GM12878 (cell line): Measurements from ENCODE around the gene ZDHHC7. TPM values are rescaled to one million over a fixed set of nuclear protein-coding genes. Genes with fewer than 3 reads are reported as not detected.

Source experiments
- ATAC-seq: fragments of 200-7000 bp; cut with Tn5 transposase; 3 replicates; pipeline ENCODE4 v1.9.1; 2020; ENCODE audit warnings: mild to moderate bottlenecking, moderate library complexity
- BruUV-seq: library from RNA; stranded (reverse); fragments of 400-500 nt; replicated peaks from 2 replicates; lab custom pipeline; 2021; lab: Mats Ljungman, UMichigan
- CTCF ChIA-PET: fragments of 300-600 bp; sonication (Branson Sonifier 250); formaldehyde crosslinking; extraction: SDS; loops from one replicate; lab custom pipeline; 2021; ENCODE audit warnings: inconsistent platforms; lab: Yijun Ruan, JAX
- POLR2A ChIA-PET: fragments of 350-600 bp; formaldehyde crosslinking; extraction: SDS; loops from one replicate; lab custom pipeline; 2021; ENCODE audit warnings: inconsistent platforms; lab: Charles Lee
- RAD21 ChIA-PET: fragments of 300-600 bp; sonication (Branson Sonifier 250); formaldehyde crosslinking; loops from one replicate; lab custom pipeline; 2023; ENCODE audit warnings: antibody characterized with exemption; ENCODE audit not compliant: unreplicated experiment; lab: Charles Lee
- SMC1A ChIA-PET: fragments of 300-600 bp; sonication (Branson Sonifier 250); formaldehyde crosslinking; loops from one replicate; lab custom pipeline; 2023; ENCODE audit not compliant: unreplicated experiment, uncharacterized antibody; lab: Charles Lee
- DNase-seq: peaks from one replicate; pipeline ENCODE4 v3.0.0-alpha.2; 2011; ENCODE audit warnings: low read depth, low spot score
- FAIRE-seq: peaks from 3 replicates; lab custom pipeline; 2011; peaks lifted over from hg19 to GRCh38; lab: Jason Lieb, UNC
- H2AFZ ChIP-seq: 2 replicates; pipeline ENCODE4 v1.6.0; 2011; ENCODE audit warnings: low read depth, low read length, control low read depth; ENCODE audit not compliant: control insufficient read depth
- H3K27ac ChIP-seq: 2 replicates; pipeline ENCODE4 v1.5.1; 2011; ENCODE audit warnings: control low read depth; ENCODE audit not compliant: control insufficient read depth, insufficient read depth
- H3K27me3 ChIP-seq, 2 experiments: replicated peaks in 1 of 2; 2 replicates each; pipeline versions ENCODE4 v1.6.0 to v1.6.1; 2011; ENCODE audit warnings: low read length in 1 of 2; ENCODE audit not compliant: control insufficient read depth in 2 of 2, insufficient read depth in 2 of 2
- H3K36me3 ChIP-seq, 2 experiments: 2 replicates each; pipeline ENCODE4 v1.5.1; 2011; ENCODE audit warnings: low read length in 1 of 2; ENCODE audit not compliant: control insufficient read depth in 2 of 2, insufficient read depth in 2 of 2
- H3K4me1 ChIP-seq: 2 replicates; pipeline ENCODE4 v1.6.1; 2011; ENCODE audit warnings: mild to moderate bottlenecking, low read length, moderate library complexity, mixed read lengths; ENCODE audit not compliant: control insufficient read depth, insufficient read depth
- H3K4me2 ChIP-seq: 2 replicates; pipeline ENCODE4 v1.6.0; 2011; ENCODE audit warnings: control low read depth; ENCODE audit not compliant: control insufficient read depth, insufficient read depth
- H3K4me3 ChIP-seq: fragments of 200-600 bp; sonication (generic); 2 replicates; pipeline ENCODE4 v1.5.1; 2016
- H3K79me2 ChIP-seq: 2 replicates; pipeline ENCODE4 v1.6.0; 2011; ENCODE audit warnings: low read length; ENCODE audit not compliant: control insufficient read depth, insufficient read depth
- H3K9ac ChIP-seq: 2 replicates; pipeline ENCODE4 v1.8.0; 2011; ENCODE audit warnings: low read length, control low read depth, mixed read lengths; ENCODE audit not compliant: control insufficient read depth, insufficient read depth
- H3K9me3 ChIP-seq: replicated peaks from 3 replicates; pipeline ENCODE4 v1.5.1; 2011; ENCODE audit warnings: mild to moderate bottlenecking, low read length; ENCODE audit not compliant: control insufficient read depth, insufficient read depth
- H4K20me1 ChIP-seq: 2 replicates; pipeline ENCODE4 v1.6.0; 2011; ENCODE audit not compliant: control insufficient read depth, insufficient read depth
- EP300 ChIP-seq, 2 experiments: fragments of 150-350 bp in 1 of 2; IDR thresholded peaks; 2 replicates each; pipeline ENCODE4 v1.6.1; 2011 to 2012; ENCODE audit warnings: low read depth in 2 of 2, low read length in 2 of 2, borderline replicate concordance in 1 of 2, improper control_type of control experiment in 1 of 2, inconsistent platforms in 1 of 2; ENCODE audit not compliant: control insufficient read depth in 1 of 2
- EZH2 ChIP-seq: IDR thresholded peaks from 2 replicates; pipeline ENCODE4 v1.6.1; 2012; ENCODE audit warnings: low read depth, mild to moderate bottlenecking, control low read depth, inconsistent platforms, low read length, borderline replicate concordance; ENCODE audit not compliant: control insufficient read depth
- HCFC1 ChIP-seq: fragments of 150-350 bp; IDR thresholded peaks from 2 replicates; pipeline ENCODE4 v1.6.1; 2014; ENCODE audit warnings: low read length
- HDAC2 ChIP-seq: fragments of 200-600 bp; sonication (generic); IDR thresholded peaks from 2 replicates; pipeline ENCODE4 v1.6.1; 2017
- KLF5 ChIP-seq: fragments of 450-650 bp; IDR thresholded peaks from 2 replicates; pipeline ENCODE4 v1.6.1; 2014; ENCODE audit warnings: mild to moderate bottlenecking; ENCODE audit not compliant: partially characterized antibody
- MLLT1 ChIP-seq: fragments of 450-650 bp; IDR thresholded peaks from 2 replicates; pipeline ENCODE4 v1.6.1; 2016; ENCODE audit warnings: mild to moderate bottlenecking
- NFYA ChIP-seq: IDR thresholded peaks from 2 replicates; pipeline ENCODE4 v1.6.1; 2011; ENCODE audit warnings: low read depth, mild to moderate bottlenecking, low read length, improper control_type of control experiment, borderline replicate concordance
- NR2C1 ChIP-seq: fragments of 450-650 bp; IDR thresholded peaks from 2 replicates; pipeline ENCODE4 v1.6.1; 2017; ENCODE audit warnings: antibody characterized with exemption, mild to moderate bottlenecking, moderate library complexity
- POU2F2 ChIP-seq: IDR thresholded peaks from 3 replicates; pipeline ENCODE4 v1.6.1; 2011; ENCODE audit warnings: low read depth, mild to moderate bottlenecking, low read length, borderline replicate concordance
- RAD21 ChIP-seq: IDR thresholded peaks from 2 replicates; pipeline ENCODE4 v1.6.1; 2011; ENCODE audit warnings: mild to moderate bottlenecking, low read depth, low read length, moderate library complexity; ENCODE audit not compliant: insufficient read depth
- RAD51 ChIP-seq: fragments of 450-650 bp; IDR thresholded peaks from 2 replicates; pipeline ENCODE4 v1.6.1; 2016; ENCODE audit warnings: moderate library complexity, mild to moderate bottlenecking, inconsistent platforms
- SREBF2 ChIP-seq: IDR thresholded peaks from 2 replicates; pipeline ENCODE4 v1.6.1; 2012; ENCODE audit warnings: mild to moderate bottlenecking, low read length
- TAF1 ChIP-seq: IDR thresholded peaks from 2 replicates; pipeline ENCODE4 v1.6.1; 2011; ENCODE audit warnings: mild to moderate bottlenecking, low read depth, low read length, borderline replicate concordance
- TCF7 ChIP-seq: IDR thresholded peaks from 2 replicates; pipeline ENCODE4 v1.6.1; 2014; ENCODE audit warnings: antibody characterized with exemption, borderline replicate concordance
- ZNF622 ChIP-seq: fragments of 450-650 bp; IDR thresholded peaks from 2 replicates; pipeline ENCODE4 v1.6.1; 2017; ENCODE audit warnings: mild to moderate bottlenecking, inconsistent platforms
- WGBS: methylation state at CpG from one replicate; pipeline ENCODE4 v1.1.6; 2016; ENCODE audit warnings: low lambda C conversion rate; ENCODE audit not compliant: insufficient replicate concordance, insufficient coverage; ENCODE audit errors: missing lambda C conversion rate; 5-methylcytosine and 5-hydroxymethylcytosine counted together
- in situ Hi-C: fragments of 300-500 bp; cut with MboI; formaldehyde crosslinking; loops from 9 replicates; pipeline ENCODE4 v1.14.3; 2018; ENCODE audit warnings: mixed read lengths
- intact Hi-C: fragments of 100-400 bp; cut with micrococcal nuclease; formaldehyde crosslinking; loops from one replicate; pipeline ENCODE4 v1.14.2; 2022; ENCODE audit not compliant: unreplicated experiment
- polyA plus RNA-seq, 11 experiments: library from polyadenylated mRNA; depleted of rRNA in 4 of 11; unstranded in 6 of 11; stranded (reverse) in 5 of 11; fragments of >200 nt; fragmentation: Nextera tagmentation in 4 of 11; fragmentation: Illumina TruSeq in 1 of 11; extraction: Ambion mirVana in 4 of 11; extraction: Trizol in 1 of 11; gene quantifications; 1 replicate in 1 of 11; 2 replicates in 10 of 11; pipeline versions ENCODE4 v1.2.1 to v1.2.3, GENCODE V29; 2011 to 2016; ENCODE audit warnings: inconsistent platforms in 2 of 11, missing spikeins in 2 of 11, low read depth in 1 of 11
- total RNA-seq, 4 experiments: library from RNA; depleted of rRNA in 3 of 4; stranded (reverse); fragments of >200 nt in 3 of 4; fragmentation: Illumina TruSeq in 1 of 4; extraction: Trizol in 1 of 4; gene quantifications; 2 replicates each; pipeline versions ENCODE4 v1.2.1 to v1.2.3, GENCODE V29; 2013 to 2021

Gene ZDHHC7
- total and polyA plus RNA-seq, 10 of the 15 experiments (the other 5 are each of a cell fraction or from before 2014, with no cell fraction given): 0.87 to 26.0 (median 20.0) TPM

GRCh38 chr16:84999200-84999599 is 12.1 kb downstream of the ZDHHC7 start:
- Histone ChIP-seq H3K4me2 (no peak overlapping the region), H3K27ac (no peak overlapping the region), H3K4me1 (no peaks in the 10 kb centered on the region; the same call in 1 of the 2 replicates), H3K9ac (no peak overlapping the region), H2AFZ (no peak overlapping the region), H3K4me3 (no peak overlapping the region)
- ATAC-seq: no peak
- SMC1A ChIA-PET: interaction anchor here (1.0 to 1.2 kb wide), 2 partner anchors 28 to 70 kb away, joined by 3 to 6 read pairs; partner anchors contain the start of gene KIAA0513
- POLR2A ChIA-PET: interaction anchor here (0.6 to 1.7 kb wide), 3 partner anchors 9 to 14 kb away, joined by 3 to 6 read pairs (median 3); partner anchors contain the start of gene ZDHHC7
- RAD21 ChIA-PET: no interaction called here
- no peak for TF ChIP-seq MLLT1
- TF ChIP-seq POU2F2: no peak
- TF ChIP-seq SREBF2: no peak
- TF ChIP-seq KLF5: no peak
- TF ChIP-seq TCF7: no peak
- TF ChIP-seq NR2C1: no peak
- TF ChIP-seq RAD51: no peak
- no peak for TF ChIP-seq EZH2
- no peak for TF ChIP-seq RAD21
- no peak for TF ChIP-seq EP300 (IDR thresholded peaks at IDR 0.05; ENCODE audit: borderline replicate concordance in 1 of 2, control insufficient read depth in 1 of 2, low read depth in 2 of 2, low read length in 2 of 2)
- TF ChIP-seq NFYA: no peak
- TF ChIP-seq TAF1: no peak
- TF ChIP-seq HCFC1: no peak
- TF ChIP-seq HDAC2: no peak
- TF ChIP-seq ZNF622: no peak
- TF ChIP-seq, all 136 proteins: peak for 0
- FAIRE-seq: no peak
- H4K20me1 ChIP-seq: no peaks in the 10 kb centered on the region
- H3K27me3 ChIP-seq: no peaks in the 10 kb centered on the region
- in situ Hi-C loops (no loop called here), intact Hi-C loops (no loop called here)
- peaks cover 4 to 8% of the 10 kb centered on the region in 2 experiments for H3K36me3 ChIP-seq
- DNase-seq: no peak
- H3K9me3 ChIP-seq: no peaks in the 10 kb centered on the region
- 96% methylated on average over 3 of the region's 3 CpGs for WGBS
- CTCF ChIA-PET: interaction anchor here (1.0 kb wide), 1 partner anchor 74 kb away, joined by 4 read pairs; no protein-coding TSS in a partner anchor
- H3K79me2 ChIP-seq: peaks cover 28% of the 10 kb centered on the region
- no TSS peak for BruUV-seq
